HepG2 (cell line): ENCODE results near the gene GPN2. TPM values are rescaled to one million over a fixed set of nuclear protein-coding genes. Genes with fewer than 3 reads are reported as not detected.

Experiments used
- MED13 ChIP-seq: sonication (generic); formaldehyde crosslinking; IDR thresholded peaks from 2 replicates; pipeline ENCODE4 v1.5.0; 2020; ENCODE audit warnings: missing genetic modification reagents
- NONO ChIP-seq, 2 experiments: fragments of 450-650 bp in 1 of 2; sonication (generic) in 1 of 2; formaldehyde crosslinking in 1 of 2; IDR thresholded peaks in 1 of 2; conservative IDR thresholded peaks in 1 of 2; 2 replicates each; pipeline versions ENCODE4 v1.6.1 to v1.8.0; 2017 to 2022; ENCODE audit warnings: mild to moderate bottlenecking in 1 of 2, missing genetic modification reagents in 1 of 2, moderate library complexity in 1 of 2
- RXRB ChIP-seq: IDR thresholded peaks from 2 replicates; pipeline ENCODE4 v1.6.1; 2016; ENCODE audit warnings: borderline replicate concordance, missing genetic modification reagents, missing compliant biosample characterization
- SIN3A ChIP-seq: IDR thresholded peaks from 2 replicates; pipeline ENCODE4 v1.6.1; 2011; ENCODE audit warnings: low read depth, mild to moderate bottlenecking, control low read depth, low read length, borderline replicate concordance
- TRIM24 ChIP-seq: sonication (generic); formaldehyde crosslinking; IDR thresholded peaks from 2 replicates; pipeline ENCODE4 v1.8.0; 2022; ENCODE audit warnings: mild to moderate bottlenecking, missing genetic modification reagents
- ZHX2 ChIP-seq, 2 experiments: sonication (generic) in 1 of 2; formaldehyde crosslinking in 1 of 2; IDR thresholded peaks; 2 replicates each; pipeline versions ENCODE4 v1.6.1 to v1.9.0; 2014 to 2022; ENCODE audit warnings: antibody characterized with exemption in 1 of 2, borderline replicate concordance in 1 of 2, inconsistent platforms in 1 of 2, low read depth in 1 of 2, missing genetic modification reagents in 1 of 2
- polyA plus RNA-seq, 8 experiments: library from polyadenylated mRNA; depleted of rRNA in 3 of 8; stranded (reverse) in 7 of 8; unstranded in 1 of 8; fragments of >200 nt; fragmentation: Illumina TruSeq in 4 of 8; extraction: Trizol in 4 of 8; gene quantifications; 2 replicates each; pipeline versions ENCODE4 v1.2.1 to v1.2.3, GENCODE V29; 2011 to 2016; ENCODE audit warnings: low read depth in 4 of 8, missing spikeins in 1 of 8, mixed read lengths in 1 of 8; ENCODE audit not compliant: insufficient read depth in 1 of 8
- total RNA-seq, 5 experiments: library from RNA; depleted of rRNA; stranded (reverse); fragments of >200 nt; fragmentation: Illumina TruSeq; extraction: Trizol; gene quantifications; 2 replicates each; pipeline ENCODE4 v1.2.3, GENCODE V29; 2016; ENCODE audit warnings: low read depth in 1 of 5
- TF ChIP-seq, protein P1 (sequence below): sonication (generic); formaldehyde crosslinking; IDR thresholded peaks from 2 replicates; pipeline ENCODE4 v1.4.0; 2020; ENCODE audit warnings: mild to moderate bottlenecking, missing genetic modification reagents
- TF ChIP-seq, protein P2 (sequence below): sonication (generic); formaldehyde crosslinking; IDR thresholded peaks from 2 replicates; pipeline ENCODE4 v1.4.0; 2020; ENCODE audit warnings: mild to moderate bottlenecking, missing genetic modification reagents, borderline replicate concordance

Gene GPN2
- total and polyA plus RNA-seq, 2 of the 13 experiments (the other 11 are each of a cell fraction or from before 2014, with no cell fraction given), result 19.3 to 38.9 TPM

DNA sequence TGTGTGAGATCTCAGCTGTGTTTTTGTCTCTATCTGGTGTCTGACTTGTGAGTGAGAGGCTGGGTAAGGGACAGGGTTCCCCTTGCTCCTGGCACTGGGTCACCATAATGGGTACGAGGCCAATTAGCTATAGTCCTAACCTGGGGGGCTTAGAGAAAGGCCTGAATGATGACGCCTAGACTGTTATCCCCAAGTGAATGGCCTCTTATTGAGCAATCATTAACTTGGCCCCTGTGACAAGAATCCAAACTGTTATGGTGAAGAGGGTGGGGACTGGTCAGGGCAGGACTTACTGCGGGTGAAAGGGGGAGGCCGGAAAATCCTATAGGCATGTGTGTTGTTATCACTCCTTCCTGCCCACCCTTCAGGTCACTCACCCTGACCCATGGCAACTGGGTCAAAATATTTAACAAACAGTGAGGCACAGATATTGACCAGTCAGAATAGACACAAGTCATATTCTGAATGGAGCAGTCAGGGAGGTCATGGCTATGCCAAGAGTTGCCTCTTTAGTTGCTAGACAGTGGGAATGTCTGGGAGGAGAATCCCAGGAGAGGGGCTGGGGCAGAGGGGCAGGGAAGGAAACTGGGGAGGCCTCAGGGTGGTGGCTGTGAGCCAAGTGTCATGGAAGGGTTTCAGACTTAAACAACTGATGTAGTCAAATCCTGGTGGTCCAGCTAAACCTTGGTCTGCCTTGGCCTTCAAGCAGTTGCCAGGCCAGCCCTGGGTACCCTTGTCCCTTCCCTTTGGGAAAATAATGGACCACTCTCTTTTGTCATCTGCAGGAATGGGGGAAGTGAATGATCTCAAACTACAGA lies 20.5 kb upstream of the GPN2 start (continued):
- TF ChIP-seq, protein P1, sequence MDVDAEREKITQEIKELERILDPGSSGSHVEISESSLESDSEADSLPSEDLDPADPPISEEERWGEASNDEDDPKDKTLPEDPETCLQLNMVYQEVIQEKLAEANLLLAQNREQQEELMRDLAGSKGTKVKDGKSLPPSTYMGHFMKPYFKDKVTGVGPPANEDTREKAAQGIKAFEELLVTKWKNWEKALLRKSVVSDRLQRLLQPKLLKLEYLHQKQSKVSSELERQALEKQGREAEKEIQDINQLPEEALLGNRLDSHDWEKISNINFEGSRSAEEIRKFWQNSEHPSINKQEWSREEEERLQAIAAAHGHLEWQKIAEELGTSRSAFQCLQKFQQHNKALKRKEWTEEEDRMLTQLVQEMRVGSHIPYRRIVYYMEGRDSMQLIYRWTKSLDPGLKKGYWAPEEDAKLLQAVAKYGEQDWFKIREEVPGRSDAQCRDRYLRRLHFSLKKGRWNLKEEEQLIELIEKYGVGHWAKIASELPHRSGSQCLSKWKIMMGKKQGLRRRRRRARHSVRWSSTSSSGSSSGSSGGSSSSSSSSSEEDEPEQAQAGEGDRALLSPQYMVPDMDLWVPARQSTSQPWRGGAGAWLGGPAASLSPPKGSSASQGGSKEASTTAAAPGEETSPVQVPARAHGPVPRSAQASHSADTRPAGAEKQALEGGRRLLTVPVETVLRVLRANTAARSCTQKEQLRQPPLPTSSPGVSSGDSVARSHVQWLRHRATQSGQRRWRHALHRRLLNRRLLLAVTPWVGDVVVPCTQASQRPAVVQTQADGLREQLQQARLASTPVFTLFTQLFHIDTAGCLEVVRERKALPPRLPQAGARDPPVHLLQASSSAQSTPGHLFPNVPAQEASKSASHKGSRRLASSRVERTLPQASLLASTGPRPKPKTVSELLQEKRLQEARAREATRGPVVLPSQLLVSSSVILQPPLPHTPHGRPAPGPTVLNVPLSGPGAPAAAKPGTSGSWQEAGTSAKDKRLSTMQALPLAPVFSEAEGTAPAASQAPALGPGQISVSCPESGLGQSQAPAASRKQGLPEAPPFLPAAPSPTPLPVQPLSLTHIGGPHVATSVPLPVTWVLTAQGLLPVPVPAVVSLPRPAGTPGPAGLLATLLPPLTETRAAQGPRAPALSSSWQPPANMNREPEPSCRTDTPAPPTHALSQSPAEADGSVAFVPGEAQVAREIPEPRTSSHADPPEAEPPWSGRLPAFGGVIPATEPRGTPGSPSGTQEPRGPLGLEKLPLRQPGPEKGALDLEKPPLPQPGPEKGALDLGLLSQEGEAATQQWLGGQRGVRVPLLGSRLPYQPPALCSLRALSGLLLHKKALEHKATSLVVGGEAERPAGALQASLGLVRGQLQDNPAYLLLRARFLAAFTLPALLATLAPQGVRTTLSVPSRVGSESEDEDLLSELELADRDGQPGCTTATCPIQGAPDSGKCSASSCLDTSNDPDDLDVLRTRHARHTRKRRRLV (CRISPR knock-in tag), result peak; percentile 45; the same call in 1 of the 2 replicates
- TF ChIP-seq MED13 (CRISPR knock-in tag) (peak; percentile 22; the same call in 1 of the 2 replicates), TRIM24 (CRISPR knock-in tag) (no peak), RXRB (CRISPR knock-in tag) (peak; percentile 99), ZHX2 (IDR thresholded peaks at IDR 0.05; ENCODE audit: low read depth) (no peak), ZHX2 (CRISPR knock-in tag; IDR thresholded peaks at IDR 0.05; ENCODE audit: borderline replicate concordance) (no peak), NONO (IDR thresholded peaks at IDR 0.05) (no peak), NONO (CRISPR knock-in tag; conservative IDR thresholded peaks at IDR 0.05) (peak; percentile 80), SIN3A (peak; percentile 87)
- TF ChIP-seq, protein P2, sequence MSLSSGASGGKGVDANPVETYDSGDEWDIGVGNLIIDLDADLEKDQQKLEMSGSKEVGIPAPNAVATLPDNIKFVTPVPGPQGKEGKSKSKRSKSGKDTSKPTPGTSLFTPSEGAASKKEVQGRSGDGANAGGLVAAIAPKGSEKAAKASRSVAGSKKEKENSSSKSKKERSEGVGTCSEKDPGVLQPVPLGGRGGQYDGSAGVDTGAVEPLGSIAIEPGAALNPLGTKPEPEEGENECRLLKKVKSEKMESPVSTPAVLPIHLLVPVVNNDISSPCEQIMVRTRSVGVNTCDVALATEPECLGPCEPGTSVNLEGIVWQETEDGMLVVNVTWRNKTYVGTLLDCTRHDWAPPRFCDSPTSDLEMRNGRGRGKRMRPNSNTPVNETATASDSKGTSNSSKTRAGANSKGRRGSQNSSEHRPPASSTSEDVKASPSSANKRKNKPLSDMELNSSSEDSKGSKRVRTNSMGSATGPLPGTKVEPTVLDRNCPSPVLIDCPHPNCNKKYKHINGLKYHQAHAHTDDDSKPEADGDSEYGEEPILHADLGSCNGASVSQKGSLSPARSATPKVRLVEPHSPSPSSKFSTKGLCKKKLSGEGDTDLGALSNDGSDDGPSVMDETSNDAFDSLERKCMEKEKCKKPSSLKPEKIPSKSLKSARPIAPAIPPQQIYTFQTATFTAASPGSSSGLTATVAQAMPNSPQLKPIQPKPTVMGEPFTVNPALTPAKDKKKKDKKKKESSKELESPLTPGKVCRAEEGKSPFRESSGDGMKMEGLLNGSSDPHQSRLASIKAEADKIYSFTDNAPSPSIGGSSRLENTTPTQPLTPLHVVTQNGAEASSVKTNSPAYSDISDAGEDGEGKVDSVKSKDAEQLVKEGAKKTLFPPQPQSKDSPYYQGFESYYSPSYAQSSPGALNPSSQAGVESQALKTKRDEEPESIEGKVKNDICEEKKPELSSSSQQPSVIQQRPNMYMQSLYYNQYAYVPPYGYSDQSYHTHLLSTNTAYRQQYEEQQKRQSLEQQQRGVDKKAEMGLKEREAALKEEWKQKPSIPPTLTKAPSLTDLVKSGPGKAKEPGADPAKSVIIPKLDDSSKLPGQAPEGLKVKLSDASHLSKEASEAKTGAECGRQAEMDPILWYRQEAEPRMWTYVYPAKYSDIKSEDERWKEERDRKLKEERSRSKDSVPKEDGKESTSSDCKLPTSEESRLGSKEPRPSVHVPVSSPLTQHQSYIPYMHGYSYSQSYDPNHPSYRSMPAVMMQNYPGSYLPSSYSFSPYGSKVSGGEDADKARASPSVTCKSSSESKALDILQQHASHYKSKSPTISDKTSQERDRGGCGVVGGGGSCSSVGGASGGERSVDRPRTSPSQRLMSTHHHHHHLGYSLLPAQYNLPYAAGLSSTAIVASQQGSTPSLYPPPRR, result peak; percentile 96
